ENCODE data around the gene CD226. TPM values are rescaled to one million over a fixed set of nuclear protein-coding genes. Genes with fewer than 3 reads are reported as not detected.
A peak's percentile ranks its signal among the peaks of the same experiment; 100 is the strongest.

The CD226 gene
- total and polyA plus RNA-seq, 2 of the 4 experiments (the other 2 are of a cell fraction) = 0.29 to 1.1 TPM

GRCh38 chr18:69819460-69819859 lies 128.2 kb downstream of the CD226 start:
- no peak for ATAC-seq (ENCODE audit: low read depth)
- no TSS peak for BruUV-seq (replicated peaks)
- Histone ChIP-seq H2BK15ac (ENCODE audit: low read depth, low read length) (no peak overlapping the region), H2BK5ac (ENCODE audit: low read depth, low read length, poor library complexity, severe bottlenecking) (no peak overlapping the region), H3K9me3 (ENCODE audit: control insufficient read depth, insufficient read depth, low read length) (no peaks in the 10 kb centered on the region), H3K4ac (ENCODE audit: low read depth, low read length) (no peak overlapping the region), H2AK9ac (replicated peaks; ENCODE audit: low read depth, low read length, poor library complexity) (no peak overlapping the region), H3K36me3 (ENCODE audit: control insufficient read depth, insufficient read depth, low read length) (no peaks in the 10 kb centered on the region), H3K4me3 (ENCODE audit: insufficient read depth, low read depth, low read length) (no peak overlapping the region), H3K27ac (ENCODE audit: insufficient read depth, low read length) (no peak overlapping the region), H4K20me1 (ENCODE audit: insufficient read depth, low read length) (no peaks in the 10 kb centered on the region), H3K9me1 (ENCODE audit: insufficient read depth, low read length) (peaks cover 5% of the 10 kb centered on the region; the same call in 1 of the 2 replicates), H2BK120ac (ENCODE audit: low read depth, low read length) (peak overlapping the region; percentile 43; the same call in 1 of the 2 replicates), H3K56ac (ENCODE audit: extremely low read depth, insufficient read depth, low read length) (no peak overlapping the region), H2AFZ (replicated peaks; ENCODE audit: low read length, poor library complexity) (no peak overlapping the region), H4K8ac (ENCODE audit: low read depth in 2 of 2, low read length in 2 of 2) (no peak overlapping the region), H3K4me2 (ENCODE audit: low read depth, low read length) (no peak overlapping the region), H3K9ac (ENCODE audit: low read depth, low read length) (no peak overlapping the region), H2AK5ac (ENCODE audit: low read depth, low read length) (no peak overlapping the region), H3K23ac (ENCODE audit: low read depth, low read length) (no peak overlapping the region), H4K91ac (ENCODE audit: insufficient read depth, low read depth, low read length) (no peak overlapping the region; the same call in 1 of the 2 replicates), H3K27me3 (ENCODE audit: control insufficient read depth, insufficient read depth, low read length) (no peaks in the 10 kb centered on the region), H3K14ac (replicated peaks; ENCODE audit: low read depth, low read length) (no peak overlapping the region), H3K79me1 (ENCODE audit: low read depth in 1 of 2, low read length in 2 of 2) (no peaks in the 10 kb centered on the region), H4K5ac (ENCODE audit: low read depth, low read length) (no peak overlapping the region), H3K18ac (ENCODE audit: low read depth, low read length) (peak overlapping the region; percentile 24; the same call in 1 of the 2 replicates), H3K4me1 (ENCODE audit: control insufficient read depth, insufficient read depth, low read length) (peaks cover 10% of the 10 kb centered on the region), H2BK20ac (ENCODE audit: low read depth, low read length) (no peak overlapping the region)
- TF ChIP-seq, protein P1, sequence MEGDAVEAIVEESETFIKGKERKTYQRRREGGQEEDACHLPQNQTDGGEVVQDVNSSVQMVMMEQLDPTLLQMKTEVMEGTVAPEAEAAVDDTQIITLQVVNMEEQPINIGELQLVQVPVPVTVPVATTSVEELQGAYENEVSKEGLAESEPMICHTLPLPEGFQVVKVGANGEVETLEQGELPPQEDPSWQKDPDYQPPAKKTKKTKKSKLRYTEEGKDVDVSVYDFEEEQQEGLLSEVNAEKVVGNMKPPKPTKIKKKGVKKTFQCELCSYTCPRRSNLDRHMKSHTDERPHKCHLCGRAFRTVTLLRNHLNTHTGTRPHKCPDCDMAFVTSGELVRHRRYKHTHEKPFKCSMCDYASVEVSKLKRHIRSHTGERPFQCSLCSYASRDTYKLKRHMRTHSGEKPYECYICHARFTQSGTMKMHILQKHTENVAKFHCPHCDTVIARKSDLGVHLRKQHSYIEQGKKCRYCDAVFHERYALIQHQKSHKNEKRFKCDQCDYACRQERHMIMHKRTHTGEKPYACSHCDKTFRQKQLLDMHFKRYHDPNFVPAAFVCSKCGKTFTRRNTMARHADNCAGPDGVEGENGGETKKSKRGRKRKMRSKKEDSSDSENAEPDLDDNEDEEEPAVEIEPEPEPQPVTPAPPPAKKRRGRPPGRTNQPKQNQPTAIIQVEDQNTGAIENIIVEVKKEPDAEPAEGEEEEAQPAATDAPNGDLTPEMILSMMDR (conservative IDR thresholded peaks at IDR 0.05; ENCODE audit: low read depth, low read length) = no peak
- TF ChIP-seq USF2 (IDR thresholded peaks at IDR 0.05; ENCODE audit: low read depth, low read length) = no peak
- TF ChIP-seq CHD1 (IDR thresholded peaks at IDR 0.05; ENCODE audit: low read depth, low read length) = no peak
- TF ChIP-seq ELK1 (IDR thresholded peaks at IDR 0.05; ENCODE audit: borderline replicate concordance, low read depth, low read length) = no peak
- no peak for TF ChIP-seq RCOR1 (IDR thresholded peaks at IDR 0.05; ENCODE audit: insufficient replicate concordance, low read length)
- no peak for TF ChIP-seq FOS (IDR thresholded peaks at IDR 0.05; ENCODE audit: low read depth, low read length)
- no peak for TF ChIP-seq RFX5 (IDR thresholded peaks at IDR 0.05; ENCODE audit: low read depth, low read length)
- TF ChIP-seq SMC3 (IDR thresholded peaks at IDR 0.05; ENCODE audit: low read depth, low read length) = no peak
- TF ChIP-seq RAD21 (IDR thresholded peaks at IDR 0.05; ENCODE audit: low read length) = no peak
- in situ Hi-C loops (cut with MboI; ENCODE audit: low sequenced_read_pairs) = no loop called here
- ChIA-PET CTCF (no interaction called here), POLR2A (ENCODE audit: unreplicated experiment) (no interaction called here)
- intact Hi-C loops (cut with micrococcal nuclease) = no loop called here
- no peak for DNase-seq
- dilution Hi-C loops (cut with HindIII; ENCODE audit: low sequenced_read_pairs, unreplicated experiment) = no loop called here
- no CpG with 5 or more reads among the region's 2 CpGs for WGBS, 2 experiments (ENCODE audit: extremely low coverage in 2 of 2, insufficient read length in 1 of 2)

Data from IMR-90 (cell line).